GM23338 (cell line): ENCODE data around the gene QRICH2. TPM values are rescaled to one million over a fixed set of nuclear protein-coding genes. Genes with fewer than 3 reads are reported as not detected.
A peak's percentile ranks its signal among the peaks of the same experiment; 100 is the strongest.

Experiments
- ATAC-seq: fragments of 200-7000 bp; cut with Tn5 transposase; 3 replicates; pipeline ENCODE4 v1.9.1; 2020
- DNase-seq: peaks from one replicate; pipeline ENCODE4 v3.0.0-alpha.2; 2015; ENCODE audit warnings: low spot score
- H2AFZ ChIP-seq: fragments of 200-600 bp; sonication (generic); 2 replicates; pipeline ENCODE4 v1.8.0; 2016; ENCODE audit warnings: antibody characterized with exemption, mild to moderate bottlenecking, moderate library complexity
- H3F3A ChIP-seq: fragments of 200-600 bp; sonication (generic); replicated peaks from 2 replicates; pipeline ENCODE4 v1.8.0; 2017; ENCODE audit warnings: antibody characterized with exemption, mixed run types, low read depth
- H3K27ac ChIP-seq: fragments of 200-600 bp; sonication (generic); 2 replicates; pipeline ENCODE4 v1.6.1; 2016; ENCODE audit warnings: low read depth
- H3K27me3 ChIP-seq: fragments of 200-600 bp; sonication (generic); 2 replicates; pipeline ENCODE4 v1.8.0; 2016; ENCODE audit warnings: mild to moderate bottlenecking, mixed run types, moderate library complexity; ENCODE audit not compliant: insufficient read depth
- H3K36me3 ChIP-seq: fragments of 200-600 bp; sonication (generic); 2 replicates; pipeline ENCODE4 v1.8.0; 2016; ENCODE audit warnings: mild to moderate bottlenecking; ENCODE audit not compliant: insufficient read depth
- H3K4me1 ChIP-seq: fragments of 200-600 bp; sonication (generic); 2 replicates; pipeline ENCODE4 v1.8.0; 2016; ENCODE audit warnings: mild to moderate bottlenecking, moderate library complexity; ENCODE audit not compliant: insufficient read depth
- H3K4me2 ChIP-seq: fragments of 200-600 bp; sonication (generic); 2 replicates; pipeline ENCODE4 v1.7.1; 2017; ENCODE audit warnings: mixed run types
- H3K4me3 ChIP-seq: fragments of 200-600 bp; sonication (generic); 2 replicates; pipeline ENCODE4 v1.6.1; 2016; ENCODE audit warnings: mixed run types
- H3K79me2 ChIP-seq: fragments of 200-600 bp; sonication (generic); replicated peaks from 2 replicates; pipeline ENCODE4 v1.8.0; 2017; ENCODE audit warnings: mild to moderate bottlenecking; ENCODE audit not compliant: insufficient read depth
- H3K9me2 ChIP-seq: fragments of 200-600 bp; sonication (generic); 2 replicates; pipeline ENCODE4 v1.8.0; 2017; ENCODE audit not compliant: insufficient read depth
- H4K20me1 ChIP-seq: fragments of 200-600 bp; sonication (generic); replicated peaks from 2 replicates; pipeline ENCODE4 v1.8.0; 2017; ENCODE audit warnings: mild to moderate bottlenecking; ENCODE audit not compliant: insufficient read depth
- H3K27ac Mint-ChIP-seq: 2 replicates; pipeline ENCODE4 v1.8.0; 2020; ENCODE audit warnings: inconsistent platforms, mild to moderate bottlenecking, moderate library complexity, mixed read lengths
- H3K27me3 Mint-ChIP-seq: 3 replicates; pipeline ENCODE4 v1.8.0; 2022; ENCODE audit warnings: low read depth, mild to moderate bottlenecking, moderate library complexity, mixed read lengths, inconsistent platforms; ENCODE audit not compliant: insufficient read depth, poor library complexity
- H3K36me3 Mint-ChIP-seq: 3 replicates; pipeline ENCODE4 v1.8.0; 2021; ENCODE audit warnings: low read depth, mild to moderate bottlenecking, inconsistent platforms, moderate library complexity, mixed read lengths
- H3K4me1 Mint-ChIP-seq: 3 replicates; pipeline ENCODE4 v1.8.0; 2020; ENCODE audit warnings: mild to moderate bottlenecking, inconsistent platforms, mixed read lengths
- H3K4me3 Mint-ChIP-seq: 3 replicates; pipeline ENCODE4 v1.8.0; 2021; ENCODE audit warnings: moderate library complexity, mild to moderate bottlenecking, inconsistent platforms, mixed read lengths
- H3K9me3 Mint-ChIP-seq: 3 replicates; pipeline ENCODE4 v1.8.0; 2020; ENCODE audit warnings: moderate library complexity, mild to moderate bottlenecking, inconsistent platforms, mixed read lengths
- CREB1 ChIP-seq: fragments of 250-450 bp; sonication (Bioruptor Pico); IDR thresholded peaks from 2 replicates; pipeline ENCODE4 v1.5.0; 2020; ENCODE audit warnings: low read depth, mild to moderate bottlenecking, moderate library complexity
- EZH2 ChIP-seq: fragments of 200-600 bp; sonication (generic); IDR thresholded peaks from one replicate; pipeline ENCODE4 v1.8.0; 2017; ENCODE audit warnings: antibody characterized with exemption, mild to moderate bottlenecking, low read depth; ENCODE audit not compliant: unreplicated experiment
- EZH2phosphoT487 ChIP-seq: fragments of 200-600 bp; sonication (generic); IDR thresholded peaks from one replicate; pipeline ENCODE4 v1.8.1; 2018; ENCODE audit warnings: antibody characterized with exemption; ENCODE audit not compliant: unreplicated experiment
- JUNB ChIP-seq: IDR thresholded peaks from one replicate; pipeline ENCODE4 v1.6.1; 2016; ENCODE audit warnings: antibody characterized with exemption; ENCODE audit not compliant: unreplicated experiment
- NANOG ChIP-seq: IDR thresholded peaks from 2 replicates; pipeline ENCODE4 v1.6.1; 2016; ENCODE audit warnings: antibody characterized with exemption, borderline replicate concordance
- POLR2AphosphoS5 ChIP-seq: IDR thresholded peaks from 2 replicates; pipeline ENCODE4 v1.6.1; 2016; ENCODE audit warnings: antibody characterized with exemption, low read depth
- STAT1 ChIP-seq: IDR thresholded peaks from one replicate; pipeline ENCODE4 v1.6.1; 2016; ENCODE audit warnings: antibody characterized with exemption; ENCODE audit not compliant: unreplicated experiment
- ZNF114 ChIP-seq: fragments of 250-450 bp; sonication (Bioruptor Pico); IDR thresholded peaks from 2 replicates; pipeline ENCODE4 v1.5.0; 2020; ENCODE audit warnings: mild to moderate bottlenecking, moderate library complexity
- ZNF331 ChIP-seq: fragments of 250-450 bp; sonication (Bioruptor Pico); IDR thresholded peaks from 2 replicates; pipeline ENCODE4 v1.5.0; 2020; ENCODE audit warnings: low read depth, mild to moderate bottlenecking, moderate library complexity
- polyA plus RNA-seq: library from polyadenylated mRNA; unstranded; fragments of >200 nt; fragmentation: Nextera tagmentation; extraction: Ambion mirVana; gene quantifications from 2 replicates; pipeline ENCODE4 v1.2.1, GENCODE V29; 2016
- total RNA-seq: library from RNA; depleted of rRNA; stranded (reverse); fragments of >200 nt; shearing (Covaris generic); gene quantifications from 2 replicates; pipeline ENCODE4 v1.2.3, GENCODE V29; 2014
- TF ChIP-seq, protein P1 (sequence below), 2 experiments: fragments of 200-600 bp in 1 of 2; sonication (generic) in 1 of 2; conservative IDR thresholded peaks; 2 replicates each; pipeline versions ENCODE4 v1.5.1 to v1.6.1; 2016 to 2017; ENCODE audit warnings: antibody characterized with exemption in 2 of 2, low read depth in 2 of 2, mild to moderate bottlenecking in 2 of 2, moderate library complexity in 1 of 2
- TF ChIP-seq, protein P2 (sequence below): fragments of 250-450 bp; sonication (Bioruptor Pico); IDR thresholded peaks from 2 replicates; pipeline ENCODE4 v1.5.0; 2020; ENCODE audit warnings: mild to moderate bottlenecking, moderate library complexity
- TF ChIP-seq, protein P3 (sequence below): IDR thresholded peaks from one replicate; pipeline ENCODE4 v1.6.1; 2018; ENCODE audit warnings: antibody characterized with exemption; ENCODE audit not compliant: unreplicated experiment
- TF ChIP-seq, protein P4 (sequence below): IDR thresholded peaks from 2 replicates; pipeline ENCODE4 v1.6.1; 2016; ENCODE audit warnings: antibody characterized with exemption

The QRICH2 gene
- total and polyA plus RNA-seq, 2 experiments from 2014 or later, result 2.2 to 3.7 TPM

DNA sequence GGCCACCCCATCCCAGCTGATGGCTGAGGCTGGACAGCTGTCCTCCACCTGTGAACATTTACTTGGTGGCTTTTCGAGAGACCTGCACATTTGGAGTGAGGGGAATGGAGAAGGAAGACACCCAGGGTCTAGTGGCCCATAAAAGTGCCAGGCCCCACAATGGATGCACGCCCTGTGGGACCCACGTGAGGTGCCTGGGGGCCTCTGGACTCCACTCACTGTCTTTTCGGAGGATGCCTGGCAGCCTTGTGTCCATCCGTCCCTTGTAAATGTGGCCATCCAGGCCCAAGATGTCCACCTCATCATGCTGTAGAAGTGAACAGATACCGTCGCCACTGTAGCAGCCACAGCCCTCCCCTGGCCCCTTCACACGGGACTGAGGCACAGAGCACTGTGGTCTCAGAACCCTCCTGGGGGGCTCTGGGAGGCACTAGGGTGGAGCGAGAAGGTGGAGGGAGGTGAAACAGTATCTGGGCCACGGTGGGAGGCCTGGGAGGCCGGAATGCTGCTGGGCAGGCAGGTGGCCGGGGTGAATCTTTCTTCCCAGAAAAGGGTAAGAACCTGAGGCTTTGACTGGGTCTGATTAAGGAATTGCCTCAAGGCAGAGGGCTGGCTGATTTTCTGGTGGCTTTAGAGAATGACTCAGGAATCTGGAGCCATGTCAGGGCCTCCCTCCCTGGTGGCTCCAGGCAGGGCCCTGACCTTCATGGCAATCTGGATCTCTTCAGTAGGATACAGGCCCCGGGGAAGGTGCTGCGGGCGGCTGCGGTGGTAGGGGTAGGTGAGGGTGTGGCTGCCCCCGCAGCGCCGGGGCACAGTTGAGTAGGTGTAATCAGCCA lies 31.4 kb downstream of the QRICH2 start:
- Histone ChIP-seq H3K36me3 (no peaks in the 10 kb centered on the region), H3K4me3 (no peak overlapping the region), H4K20me1 (no peaks in the 10 kb centered on the region), H2AFZ (no peak overlapping the region), H3K27ac (no peak overlapping the region), H3K79me2 (no peaks in the 10 kb centered on the region), H3K4me1 (peaks cover 5% of the 10 kb centered on the region), H3F3A (no peaks in the 10 kb centered on the region), H3K9me2 (no peaks in the 10 kb centered on the region), H3K4me2 (no peak overlapping the region), H3K27me3 (no peaks in the 10 kb centered on the region)
- Mint-ChIP-seq H3K27me3 (peaks cover 11% of the 10 kb centered on the region), H3K9me3 (no peaks in the 10 kb centered on the region), H3K4me1 (peaks cover 9% of the 10 kb centered on the region; the same call in 2 of the 3 replicates), H3K36me3 (no peaks in the 10 kb centered on the region), H3K27ac (peak overlapping the region; percentile 82), H3K4me3 (no peak overlapping the region)
- DNase-seq (no peak), ATAC-seq (no peak)
- TF ChIP-seq, protein P1, sequence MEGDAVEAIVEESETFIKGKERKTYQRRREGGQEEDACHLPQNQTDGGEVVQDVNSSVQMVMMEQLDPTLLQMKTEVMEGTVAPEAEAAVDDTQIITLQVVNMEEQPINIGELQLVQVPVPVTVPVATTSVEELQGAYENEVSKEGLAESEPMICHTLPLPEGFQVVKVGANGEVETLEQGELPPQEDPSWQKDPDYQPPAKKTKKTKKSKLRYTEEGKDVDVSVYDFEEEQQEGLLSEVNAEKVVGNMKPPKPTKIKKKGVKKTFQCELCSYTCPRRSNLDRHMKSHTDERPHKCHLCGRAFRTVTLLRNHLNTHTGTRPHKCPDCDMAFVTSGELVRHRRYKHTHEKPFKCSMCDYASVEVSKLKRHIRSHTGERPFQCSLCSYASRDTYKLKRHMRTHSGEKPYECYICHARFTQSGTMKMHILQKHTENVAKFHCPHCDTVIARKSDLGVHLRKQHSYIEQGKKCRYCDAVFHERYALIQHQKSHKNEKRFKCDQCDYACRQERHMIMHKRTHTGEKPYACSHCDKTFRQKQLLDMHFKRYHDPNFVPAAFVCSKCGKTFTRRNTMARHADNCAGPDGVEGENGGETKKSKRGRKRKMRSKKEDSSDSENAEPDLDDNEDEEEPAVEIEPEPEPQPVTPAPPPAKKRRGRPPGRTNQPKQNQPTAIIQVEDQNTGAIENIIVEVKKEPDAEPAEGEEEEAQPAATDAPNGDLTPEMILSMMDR (conservative IDR thresholded peaks at IDR 0.05; ENCODE audit: low read depth in 2 of 2), result no peak
- no peak for TF ChIP-seq JUNB
- no peak for TF ChIP-seq ZNF114 (CRISPR knock-in tag)
- TF ChIP-seq ZNF331, result no peak
- TF ChIP-seq, protein P2, sequence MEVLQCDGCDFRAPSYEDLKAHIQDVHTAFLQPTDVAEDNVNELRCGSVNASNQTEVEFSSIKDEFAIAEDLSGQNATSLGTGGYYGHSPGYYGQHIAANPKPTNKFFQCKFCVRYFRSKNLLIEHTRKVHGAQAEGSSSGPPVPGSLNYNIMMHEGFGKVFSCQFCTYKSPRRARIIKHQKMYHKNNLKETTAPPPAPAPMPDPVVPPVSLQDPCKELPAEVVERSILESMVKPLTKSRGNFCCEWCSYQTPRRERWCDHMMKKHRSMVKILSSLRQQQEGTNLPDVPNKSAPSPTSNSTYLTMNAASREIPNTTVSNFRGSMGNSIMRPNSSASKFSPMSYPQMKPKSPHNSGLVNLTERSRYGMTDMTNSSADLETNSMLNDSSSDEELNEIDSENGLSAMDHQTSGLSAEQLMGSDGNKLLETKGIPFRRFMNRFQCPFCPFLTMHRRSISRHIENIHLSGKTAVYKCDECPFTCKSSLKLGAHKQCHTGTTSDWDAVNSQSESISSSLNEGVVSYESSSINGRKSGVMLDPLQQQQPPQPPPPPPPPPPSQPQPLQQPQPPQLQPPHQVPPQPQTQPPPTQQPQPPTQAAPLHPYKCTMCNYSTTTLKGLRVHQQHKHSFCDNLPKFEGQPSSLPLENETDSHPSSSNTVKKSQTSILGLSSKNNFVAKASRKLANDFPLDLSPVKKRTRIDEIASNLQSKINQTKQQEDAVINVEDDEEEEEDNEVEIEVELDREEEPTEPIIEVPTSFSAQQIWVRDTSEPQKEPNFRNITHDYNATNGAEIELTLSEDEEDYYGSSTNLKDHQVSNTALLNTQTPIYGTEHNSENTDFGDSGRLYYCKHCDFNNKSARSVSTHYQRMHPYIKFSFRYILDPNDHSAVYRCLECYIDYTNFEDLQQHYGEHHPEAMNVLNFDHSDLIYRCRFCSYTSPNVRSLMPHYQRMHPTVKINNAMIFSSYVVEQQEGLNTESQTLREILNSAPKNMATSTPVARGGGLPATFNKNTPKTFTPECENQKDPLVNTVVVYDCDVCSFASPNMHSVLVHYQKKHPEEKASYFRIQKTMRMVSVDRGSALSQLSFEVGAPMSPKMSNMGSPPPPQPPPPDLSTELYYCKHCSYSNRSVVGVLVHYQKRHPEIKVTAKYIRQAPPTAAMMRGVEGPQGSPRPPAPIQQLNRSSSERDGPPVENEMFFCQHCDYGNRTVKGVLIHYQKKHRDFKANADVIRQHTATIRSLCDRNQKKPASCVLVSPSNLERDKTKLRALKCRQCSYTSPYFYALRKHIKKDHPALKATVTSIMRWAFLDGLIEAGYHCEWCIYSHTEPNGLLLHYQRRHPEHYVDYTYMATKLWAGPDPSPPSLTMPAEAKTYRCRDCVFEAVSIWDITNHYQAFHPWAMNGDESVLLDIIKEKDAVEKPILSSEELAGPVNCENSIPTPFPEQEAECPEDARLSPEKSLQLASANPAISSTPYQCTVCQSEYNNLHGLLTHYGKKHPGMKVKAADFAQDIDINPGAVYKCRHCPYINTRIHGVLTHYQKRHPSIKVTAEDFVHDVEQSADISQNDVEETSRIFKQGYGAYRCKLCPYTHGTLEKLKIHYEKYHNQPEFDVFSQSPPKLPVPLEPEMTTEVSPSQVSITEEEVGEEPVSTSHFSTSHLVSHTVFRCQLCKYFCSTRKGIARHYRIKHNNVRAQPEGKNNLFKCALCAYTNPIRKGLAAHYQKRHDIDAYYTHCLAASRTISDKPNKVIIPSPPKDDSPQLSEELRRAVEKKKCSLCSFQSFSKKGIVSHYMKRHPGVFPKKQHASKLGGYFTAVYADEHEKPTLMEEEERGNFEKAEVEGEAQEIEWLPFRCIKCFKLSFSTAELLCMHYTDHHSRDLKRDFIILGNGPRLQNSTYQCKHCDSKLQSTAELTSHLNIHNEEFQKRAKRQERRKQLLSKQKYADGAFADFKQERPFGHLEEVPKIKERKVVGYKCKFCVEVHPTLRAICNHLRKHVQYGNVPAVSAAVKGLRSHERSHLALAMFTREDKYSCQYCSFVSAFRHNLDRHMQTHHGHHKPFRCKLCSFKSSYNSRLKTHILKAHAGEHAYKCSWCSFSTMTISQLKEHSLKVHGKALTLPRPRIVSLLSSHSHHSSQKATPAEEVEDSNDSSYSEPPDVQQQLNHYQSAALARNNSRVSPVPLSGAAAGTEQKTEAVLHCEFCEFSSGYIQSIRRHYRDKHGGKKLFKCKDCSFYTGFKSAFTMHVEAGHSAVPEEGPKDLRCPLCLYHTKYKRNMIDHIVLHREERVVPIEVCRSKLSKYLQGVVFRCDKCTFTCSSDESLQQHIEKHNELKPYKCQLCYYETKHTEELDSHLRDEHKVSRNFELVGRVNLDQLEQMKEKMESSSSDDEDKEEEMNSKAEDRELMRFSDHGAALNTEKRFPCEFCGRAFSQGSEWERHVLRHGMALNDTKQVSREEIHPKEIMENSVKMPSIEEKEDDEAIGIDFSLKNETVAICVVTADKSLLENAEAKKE, result no peak
- TF ChIP-seq, protein P3, sequence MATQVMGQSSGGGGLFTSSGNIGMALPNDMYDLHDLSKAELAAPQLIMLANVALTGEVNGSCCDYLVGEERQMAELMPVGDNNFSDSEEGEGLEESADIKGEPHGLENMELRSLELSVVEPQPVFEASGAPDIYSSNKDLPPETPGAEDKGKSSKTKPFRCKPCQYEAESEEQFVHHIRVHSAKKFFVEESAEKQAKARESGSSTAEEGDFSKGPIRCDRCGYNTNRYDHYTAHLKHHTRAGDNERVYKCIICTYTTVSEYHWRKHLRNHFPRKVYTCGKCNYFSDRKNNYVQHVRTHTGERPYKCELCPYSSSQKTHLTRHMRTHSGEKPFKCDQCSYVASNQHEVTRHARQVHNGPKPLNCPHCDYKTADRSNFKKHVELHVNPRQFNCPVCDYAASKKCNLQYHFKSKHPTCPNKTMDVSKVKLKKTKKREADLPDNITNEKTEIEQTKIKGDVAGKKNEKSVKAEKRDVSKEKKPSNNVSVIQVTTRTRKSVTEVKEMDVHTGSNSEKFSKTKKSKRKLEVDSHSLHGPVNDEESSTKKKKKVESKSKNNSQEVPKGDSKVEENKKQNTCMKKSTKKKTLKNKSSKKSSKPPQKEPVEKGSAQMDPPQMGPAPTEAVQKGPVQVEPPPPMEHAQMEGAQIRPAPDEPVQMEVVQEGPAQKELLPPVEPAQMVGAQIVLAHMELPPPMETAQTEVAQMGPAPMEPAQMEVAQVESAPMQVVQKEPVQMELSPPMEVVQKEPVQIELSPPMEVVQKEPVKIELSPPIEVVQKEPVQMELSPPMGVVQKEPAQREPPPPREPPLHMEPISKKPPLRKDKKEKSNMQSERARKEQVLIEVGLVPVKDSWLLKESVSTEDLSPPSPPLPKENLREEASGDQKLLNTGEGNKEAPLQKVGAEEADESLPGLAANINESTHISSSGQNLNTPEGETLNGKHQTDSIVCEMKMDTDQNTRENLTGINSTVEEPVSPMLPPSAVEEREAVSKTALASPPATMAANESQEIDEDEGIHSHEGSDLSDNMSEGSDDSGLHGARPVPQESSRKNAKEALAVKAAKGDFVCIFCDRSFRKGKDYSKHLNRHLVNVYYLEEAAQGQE, result no peak
- TF ChIP-seq STAT1, result no peak
- no peak for TF ChIP-seq EZH2
- TF ChIP-seq CREB1 (CRISPR knock-in tag), result no peak
- TF ChIP-seq, protein P4, sequence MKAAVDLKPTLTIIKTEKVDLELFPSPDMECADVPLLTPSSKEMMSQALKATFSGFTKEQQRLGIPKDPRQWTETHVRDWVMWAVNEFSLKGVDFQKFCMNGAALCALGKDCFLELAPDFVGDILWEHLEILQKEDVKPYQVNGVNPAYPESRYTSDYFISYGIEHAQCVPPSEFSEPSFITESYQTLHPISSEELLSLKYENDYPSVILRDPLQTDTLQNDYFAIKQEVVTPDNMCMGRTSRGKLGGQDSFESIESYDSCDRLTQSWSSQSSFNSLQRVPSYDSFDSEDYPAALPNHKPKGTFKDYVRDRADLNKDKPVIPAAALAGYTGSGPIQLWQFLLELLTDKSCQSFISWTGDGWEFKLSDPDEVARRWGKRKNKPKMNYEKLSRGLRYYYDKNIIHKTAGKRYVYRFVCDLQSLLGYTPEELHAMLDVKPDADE, result no peak
- TF ChIP-seq EZH2phosphoT487, result no peak
- no peak for TF ChIP-seq NANOG
- TF ChIP-seq POLR2AphosphoS5, result no peak
